SKM-1 (cell line): ENCODE results near the gene LEMD3.

Source experiments
- DNase-seq: peaks from one replicate; lab custom pipeline; 2025; ENCODE audit not compliant: unreplicated experiment; lab: John Stamatoyannopoulos, UW

LEMD3 gene

DNA sequence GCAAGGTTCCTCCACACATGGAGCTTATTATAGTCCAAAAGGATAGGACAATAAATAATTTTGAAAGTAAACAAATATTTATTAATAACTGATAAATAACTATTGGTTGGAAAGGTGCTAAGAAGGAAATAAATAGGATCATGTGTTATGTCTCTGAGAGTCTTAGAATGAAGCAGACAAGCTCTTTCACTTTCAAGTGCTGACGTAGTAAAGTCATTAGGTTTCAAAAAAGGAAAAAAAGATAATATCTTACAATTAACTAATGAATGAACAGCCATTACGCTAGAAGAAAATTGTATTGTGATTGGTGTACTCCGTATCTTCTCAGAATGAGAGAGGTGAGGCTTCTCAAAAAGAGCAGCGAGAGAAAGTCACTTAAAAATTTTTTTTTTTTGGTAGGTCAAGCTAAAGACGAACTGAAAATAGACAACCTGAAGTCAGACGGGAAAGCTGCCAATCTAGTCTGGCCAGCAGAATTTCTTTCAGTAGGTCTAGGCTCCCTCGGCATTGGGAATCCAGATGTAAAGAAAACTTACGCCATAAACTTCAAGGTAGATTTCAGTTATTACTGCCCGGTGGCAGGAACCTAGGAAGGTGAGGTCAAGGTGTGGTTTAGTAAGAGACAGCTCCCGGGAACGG is 583 bp upstream of the LEMD3 start:
- no peak for DNase-seq

DNA sequence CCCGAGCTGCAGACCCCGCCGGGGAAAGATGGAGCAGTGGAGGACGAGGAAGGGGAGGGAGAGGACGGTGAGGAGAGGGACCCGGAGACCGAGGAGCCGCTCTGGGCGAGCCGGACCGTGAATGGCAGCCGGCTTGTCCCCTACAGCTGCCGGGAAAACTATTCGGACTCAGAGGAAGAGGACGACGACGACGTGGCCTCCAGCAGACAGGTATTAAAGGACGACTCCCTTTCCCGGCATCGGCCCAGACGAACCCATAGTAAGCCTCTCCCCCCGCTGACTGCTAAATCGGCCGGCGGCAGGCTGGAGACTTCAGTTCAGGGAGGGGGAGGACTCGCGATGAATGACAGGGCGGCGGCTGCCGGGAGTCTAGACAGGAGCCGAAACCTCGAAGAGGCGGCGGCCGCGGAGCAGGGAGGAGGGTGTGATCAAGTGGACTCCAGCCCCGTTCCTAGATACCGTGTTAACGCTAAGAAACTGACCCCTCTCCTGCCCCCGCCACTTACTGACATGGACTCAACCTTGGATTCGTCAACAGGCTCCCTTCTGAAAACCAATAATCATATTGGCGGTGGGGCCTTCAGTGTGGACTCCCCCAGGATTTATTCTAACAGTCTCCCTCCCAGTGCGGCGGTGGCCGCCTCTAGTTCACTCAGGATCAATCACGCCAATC is 962 bp downstream of the LEMD3 start:
- DNase-seq: no peak

DNA sequence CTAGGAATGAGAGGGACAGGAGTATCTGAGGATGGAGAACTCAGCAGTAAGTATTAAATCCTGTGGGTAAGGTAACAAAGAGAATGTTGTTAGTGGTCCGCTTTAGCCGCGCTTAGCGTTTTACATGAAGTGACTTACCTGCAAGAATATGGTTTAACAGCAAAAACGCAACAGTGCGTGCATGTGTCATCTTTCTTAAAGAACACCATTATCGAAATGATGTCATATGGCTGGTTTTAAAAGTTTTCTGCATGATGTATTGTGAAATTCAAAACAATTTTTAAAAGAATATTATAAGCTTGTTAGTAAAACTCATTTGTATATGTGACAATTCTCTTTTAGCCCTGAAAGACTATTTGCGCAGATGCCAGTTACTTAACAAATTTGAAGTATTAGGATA is 1.7 kb downstream of the LEMD3 start:
- DNase-seq: no peak

DNA sequence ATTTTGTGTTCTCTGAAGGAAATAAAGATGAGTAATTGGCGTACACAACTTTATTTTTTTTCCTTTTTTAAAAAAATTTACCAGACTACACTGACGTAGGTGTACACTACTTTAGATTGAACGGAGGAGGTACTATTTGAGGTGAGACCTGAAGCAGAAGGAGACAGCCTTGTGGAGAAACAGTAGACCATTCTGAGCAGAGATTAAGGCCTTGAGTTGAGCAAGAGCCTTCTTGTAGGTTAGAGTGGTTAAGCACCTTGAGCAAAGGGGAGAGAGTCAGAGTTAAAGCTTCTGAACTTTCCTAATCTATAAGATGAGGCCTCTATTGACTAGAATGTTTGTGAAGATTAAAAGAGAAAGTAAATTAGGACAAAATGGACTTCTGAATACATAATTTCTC is 2.5 kb downstream of the LEMD3 start:
- no peak for DNase-seq

DNA sequence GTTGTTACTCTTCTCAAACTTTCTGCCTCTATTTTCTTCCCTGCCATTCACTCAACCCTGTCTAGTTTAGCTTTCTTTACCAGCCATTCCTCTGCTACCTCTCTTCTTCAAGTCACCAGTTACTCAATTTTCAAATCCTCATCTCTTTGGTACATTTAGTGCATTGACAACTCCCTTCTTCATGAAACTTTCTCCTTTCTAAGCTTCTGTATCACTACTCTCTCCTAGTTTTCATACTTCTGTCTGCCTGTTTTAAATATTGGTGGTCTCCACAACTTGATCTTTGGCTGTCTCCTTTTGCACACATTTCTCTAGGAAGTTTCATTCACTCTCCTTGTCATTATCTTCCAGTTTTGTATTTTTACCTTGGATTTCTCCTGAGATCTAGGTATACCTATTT is 6.0 kb downstream of the LEMD3 start:
- DNase-seq: no peak

DNA sequence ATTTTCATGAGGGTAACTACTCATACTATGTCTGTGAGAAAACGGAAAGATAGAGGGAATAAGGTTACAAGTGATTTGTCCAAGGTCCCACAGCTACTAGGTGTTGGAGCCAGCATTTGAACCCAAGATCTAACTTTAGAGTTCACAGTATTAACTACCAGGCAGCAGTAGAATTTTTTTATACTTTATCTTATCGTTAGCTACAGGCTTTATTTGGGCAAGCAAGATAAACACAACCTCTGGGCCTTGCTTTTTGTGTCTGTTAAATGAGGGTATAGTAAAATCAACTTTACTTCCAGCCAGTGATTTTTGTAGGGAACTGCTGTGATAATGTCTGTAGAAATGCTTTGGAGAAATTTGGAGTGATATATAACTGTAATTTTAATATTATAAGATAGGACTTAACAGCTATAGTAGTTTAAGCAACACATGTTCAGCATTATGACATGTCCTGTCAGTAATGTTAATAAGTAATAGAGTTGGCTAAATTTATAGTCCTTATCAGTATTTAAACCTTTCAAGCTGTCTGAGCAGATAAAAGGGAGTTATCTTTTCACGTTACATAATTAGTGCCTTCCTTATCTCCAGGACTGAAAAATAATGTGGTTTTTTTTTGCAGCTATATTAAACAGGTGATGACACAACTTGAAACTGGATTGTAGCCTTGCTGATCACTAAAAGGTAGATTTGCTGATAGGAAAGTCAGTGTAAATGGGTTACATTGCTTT is 12.8 kb downstream of the LEMD3 start:
- DNase-seq: no peak

DNA sequence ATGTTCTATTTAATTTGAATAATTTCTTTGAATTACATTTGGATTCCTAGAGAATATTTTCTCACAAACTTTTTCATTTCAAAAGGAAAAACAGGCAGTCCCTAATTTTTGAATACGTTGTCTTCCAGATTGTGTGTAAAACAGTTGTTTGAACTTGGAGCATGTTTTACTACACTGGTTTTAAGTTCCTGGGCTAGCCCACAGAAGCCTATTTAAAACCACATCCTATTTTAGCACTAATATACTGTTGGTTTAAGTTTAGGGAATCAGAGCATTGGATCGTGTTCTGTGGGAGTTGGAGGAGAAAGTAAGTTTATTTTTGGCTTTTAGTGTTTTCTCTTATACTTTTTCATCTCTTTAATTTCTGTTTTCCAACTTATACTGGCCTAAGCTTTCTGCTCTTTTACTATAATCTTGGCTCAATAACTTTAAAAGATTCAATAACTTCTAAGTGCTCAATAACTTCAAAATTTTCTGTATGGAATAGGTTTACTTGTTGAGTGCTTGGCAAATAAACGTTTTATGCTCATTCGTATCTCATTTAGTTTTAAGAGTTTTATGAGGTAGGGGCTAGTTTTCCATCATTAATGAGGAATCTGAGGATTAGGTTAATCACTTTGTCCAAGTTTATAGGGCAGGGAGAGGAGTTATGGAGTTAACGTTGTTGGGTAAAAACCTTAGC is 14.9 kb downstream of the LEMD3 start:
- no peak for DNase-seq

DNA sequence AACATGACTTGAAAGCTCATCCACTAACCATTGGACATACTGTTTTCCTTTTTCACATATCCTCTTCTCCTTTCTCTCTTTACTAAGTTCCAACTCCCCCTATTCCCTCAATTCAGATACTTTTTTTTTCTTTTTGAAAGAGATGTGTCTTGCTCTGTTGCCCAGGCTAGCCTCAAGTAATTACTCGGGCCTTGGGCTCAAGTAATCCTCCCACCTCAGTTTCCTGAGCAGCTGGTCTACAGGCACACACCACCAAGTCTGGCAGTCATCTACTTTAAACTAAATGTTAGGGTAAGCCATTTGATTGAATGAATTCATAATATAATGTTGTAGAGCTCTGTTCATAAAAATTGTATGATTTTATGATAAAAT is 15.5 kb downstream of the LEMD3 start:
- DNase-seq: no peak

DNA sequence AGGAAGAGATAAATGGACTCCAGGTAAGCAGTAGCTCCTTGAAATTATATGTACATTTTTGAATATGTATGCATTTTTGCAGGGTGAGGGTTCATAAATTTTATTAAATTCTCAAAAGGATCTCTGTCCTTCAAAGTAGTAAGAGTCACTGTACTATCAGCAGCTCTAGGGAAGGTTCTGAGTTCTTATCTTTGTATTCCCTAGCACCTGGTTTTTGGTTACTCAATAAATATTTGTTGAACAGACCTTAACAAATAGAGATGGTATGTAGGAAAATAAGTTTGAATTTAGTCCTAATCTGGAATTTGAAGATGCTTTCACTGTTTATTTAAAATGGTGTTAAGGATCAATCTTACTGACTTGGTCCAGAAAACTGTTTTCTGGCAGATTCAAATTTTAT is 18.3 kb downstream of the LEMD3 start:
- no peak for DNase-seq

DNA sequence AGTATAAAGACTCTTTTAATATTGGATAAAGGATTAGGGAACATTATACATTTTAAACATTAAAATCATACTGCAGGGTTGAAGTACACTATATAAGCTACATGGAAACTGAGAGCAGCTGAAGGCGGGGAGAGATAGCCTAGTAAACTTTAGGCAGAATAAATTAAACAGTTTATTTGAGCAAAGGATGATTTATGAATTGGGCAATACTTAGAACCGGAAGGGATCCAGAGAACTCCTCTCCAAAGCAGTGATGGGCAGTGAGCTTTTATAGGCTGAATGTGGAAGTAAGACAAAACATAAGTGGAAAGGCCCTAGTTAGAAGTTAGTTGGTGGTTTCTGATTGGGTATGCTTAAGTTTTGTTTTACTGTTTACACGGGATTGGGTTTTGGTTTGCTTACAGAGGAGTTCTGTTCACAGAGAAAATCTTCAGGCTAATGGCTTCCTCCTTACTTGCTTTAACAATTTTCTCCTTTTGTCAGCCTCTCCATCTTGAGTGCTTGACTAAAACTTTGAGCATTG is 18.9 kb downstream of the LEMD3 start:
- no peak for DNase-seq

DNA sequence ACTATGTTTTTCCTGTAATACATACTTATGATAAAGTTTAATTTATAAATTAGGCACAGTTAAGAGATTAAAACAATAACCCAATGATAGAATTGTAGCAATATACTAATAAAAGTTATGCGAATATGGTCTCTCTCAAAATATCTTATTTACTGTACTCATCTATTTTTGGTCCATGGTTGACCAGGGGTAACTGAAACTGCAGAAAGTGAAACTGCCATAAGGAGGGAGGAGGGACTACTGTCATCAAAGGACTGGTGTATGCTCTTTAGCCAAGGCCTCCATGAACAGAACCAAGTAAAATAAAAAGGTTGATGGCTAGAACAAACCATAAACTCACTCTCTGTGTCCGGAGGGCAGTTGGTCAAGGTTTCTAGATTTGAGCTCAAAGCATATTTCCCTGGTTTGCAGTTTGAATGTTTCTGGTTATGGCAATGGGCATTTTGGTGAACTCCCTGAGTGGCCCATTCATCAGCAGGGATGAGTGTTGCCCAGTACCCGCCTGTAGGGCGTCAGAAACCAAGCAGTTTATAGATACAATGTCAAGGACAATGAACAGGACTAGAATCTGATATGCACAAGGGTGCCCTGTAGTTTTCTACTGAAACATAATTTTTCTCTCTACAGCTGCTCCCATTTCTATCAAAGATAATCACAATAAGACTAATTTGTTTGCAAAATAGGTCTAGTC is 19.8 kb downstream of the LEMD3 start:
- no peak for DNase-seq

DNA sequence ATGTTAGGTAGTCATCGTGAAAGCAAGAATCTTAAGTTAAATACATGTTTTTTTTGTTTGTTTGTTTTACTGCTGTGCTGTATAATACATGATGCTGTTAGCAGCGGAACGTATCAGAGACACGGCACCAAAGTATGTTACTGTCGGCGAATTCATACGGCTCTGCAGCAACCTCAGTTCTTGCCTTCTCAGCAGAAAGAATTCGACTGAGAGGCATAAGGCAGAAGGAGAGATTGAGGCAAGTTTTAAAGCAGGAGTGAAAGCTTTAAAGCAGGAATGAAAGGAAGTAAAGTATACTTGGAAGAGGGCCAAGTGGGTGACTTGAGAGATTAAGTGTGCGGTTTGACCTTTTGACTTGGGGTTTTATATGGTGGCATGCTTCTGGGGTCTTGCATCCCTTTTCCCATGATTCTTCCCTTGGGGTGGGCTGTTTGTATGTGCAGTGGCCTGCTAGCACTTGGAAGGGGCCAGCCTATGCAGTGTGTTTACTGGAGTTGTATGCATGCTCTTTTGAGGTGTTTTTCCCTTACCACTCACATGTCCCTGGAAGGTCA is 23.7 kb downstream of the LEMD3 start:
- no peak for DNase-seq

DNA sequence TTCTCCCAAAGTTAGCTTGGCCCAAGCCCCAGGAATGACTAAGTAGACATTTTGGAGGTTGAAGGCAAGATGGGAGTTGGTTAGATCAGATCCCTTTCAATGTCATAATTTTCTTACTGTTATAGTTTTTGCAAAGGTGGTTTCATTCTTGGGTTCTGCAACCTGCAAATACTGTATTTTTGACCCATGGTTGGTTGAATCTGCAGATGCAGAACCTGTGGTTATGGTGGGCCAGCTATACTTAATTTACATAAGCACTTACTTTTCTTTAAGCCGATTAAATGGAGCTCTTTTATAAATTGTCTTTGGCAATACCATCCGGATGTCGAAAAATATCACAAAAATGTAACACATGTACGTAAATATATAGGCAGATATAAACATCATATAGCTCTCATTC is 25.6 kb downstream of the LEMD3 start:
- no peak for DNase-seq

DNA sequence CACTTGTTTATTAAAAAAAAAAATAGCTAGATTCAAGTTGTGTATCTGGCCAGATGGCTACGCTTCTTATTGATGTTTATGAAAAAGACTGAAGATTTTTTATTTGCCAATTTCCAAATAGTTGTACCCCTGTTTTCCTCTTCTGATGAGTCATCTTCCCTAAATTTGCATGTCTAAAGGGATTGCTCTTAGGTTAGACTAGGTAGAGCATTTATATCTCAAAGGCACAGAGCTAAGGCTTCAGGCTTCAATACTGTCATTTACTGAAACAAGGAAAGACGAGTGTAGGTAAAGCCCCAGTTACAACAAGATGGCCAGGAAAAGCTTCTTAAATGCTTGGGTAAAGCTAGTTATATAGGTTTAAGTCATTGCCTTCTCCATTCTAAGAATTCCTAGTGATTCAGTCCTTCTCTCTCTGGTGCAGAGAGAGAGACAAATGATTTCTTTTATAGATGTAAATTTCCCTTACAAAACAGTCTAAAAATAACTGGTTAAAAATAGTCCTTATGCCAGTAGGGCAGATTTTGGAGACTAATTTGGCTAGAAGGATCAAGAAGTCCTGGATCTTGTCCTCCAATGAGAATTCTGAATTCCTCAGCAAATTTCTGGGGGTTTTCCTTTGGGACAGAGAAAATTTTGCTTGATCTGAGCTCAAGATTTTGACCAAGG is 26.1 kb downstream of the LEMD3 start:
- no peak for DNase-seq

DNA sequence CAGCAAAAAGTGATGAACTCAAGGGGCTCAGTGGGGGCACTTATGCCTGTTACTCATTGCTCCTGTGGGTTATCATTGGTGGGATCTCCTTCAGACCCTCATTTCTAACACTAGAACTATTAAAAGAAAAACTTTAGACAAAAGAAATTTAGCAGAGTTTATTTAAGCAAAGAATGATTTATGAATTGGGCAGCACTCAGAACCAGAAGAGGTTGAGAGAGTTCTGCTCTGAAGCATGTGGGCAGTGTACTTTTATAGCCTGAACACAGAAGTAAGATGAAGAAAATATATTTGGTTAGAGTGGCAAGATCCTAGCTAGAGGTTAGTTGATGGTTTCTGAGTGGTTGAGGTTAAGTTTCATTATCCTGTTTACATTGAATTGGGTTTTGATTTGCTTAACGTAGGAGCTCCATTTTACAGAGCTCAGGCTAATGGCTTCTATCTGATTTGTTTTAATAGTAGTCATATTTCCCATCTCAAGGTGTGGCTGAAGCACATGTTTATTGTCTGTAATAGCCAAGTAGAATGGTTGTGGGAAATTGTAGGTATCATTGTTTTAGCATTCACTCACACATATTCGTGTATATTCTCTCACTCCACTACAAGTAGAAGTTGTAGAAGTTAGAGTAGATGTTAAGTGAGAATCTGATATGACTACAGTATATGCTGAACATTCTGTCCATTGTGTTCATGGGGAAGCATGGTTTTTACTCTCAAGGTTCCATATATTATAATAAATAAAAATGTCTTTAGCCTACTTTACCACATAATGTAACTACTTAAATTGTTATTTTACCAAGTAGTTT is 27.6 kb downstream of the LEMD3 start:
- no peak for DNase-seq

DNA sequence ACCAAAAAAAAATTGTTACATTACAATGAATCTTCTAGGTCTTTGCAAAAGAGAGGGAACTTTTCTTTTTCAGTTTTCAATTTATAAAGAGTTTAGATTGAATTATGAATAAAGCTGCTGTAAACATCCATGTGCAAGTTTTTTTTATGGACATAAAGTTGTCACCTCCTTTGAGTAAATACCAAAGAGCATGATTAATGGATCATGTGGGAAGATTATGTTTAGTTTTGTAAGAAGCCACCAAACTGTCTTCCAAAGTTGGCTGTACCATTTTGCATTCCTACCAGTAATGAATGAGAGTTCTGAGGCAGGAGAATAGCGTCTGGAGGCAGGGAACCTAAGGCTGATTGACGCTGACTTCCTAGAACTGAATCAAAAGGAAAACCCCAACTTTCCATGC is 30.2 kb downstream of the LEMD3 start:
- DNase-seq: no peak

DNA sequence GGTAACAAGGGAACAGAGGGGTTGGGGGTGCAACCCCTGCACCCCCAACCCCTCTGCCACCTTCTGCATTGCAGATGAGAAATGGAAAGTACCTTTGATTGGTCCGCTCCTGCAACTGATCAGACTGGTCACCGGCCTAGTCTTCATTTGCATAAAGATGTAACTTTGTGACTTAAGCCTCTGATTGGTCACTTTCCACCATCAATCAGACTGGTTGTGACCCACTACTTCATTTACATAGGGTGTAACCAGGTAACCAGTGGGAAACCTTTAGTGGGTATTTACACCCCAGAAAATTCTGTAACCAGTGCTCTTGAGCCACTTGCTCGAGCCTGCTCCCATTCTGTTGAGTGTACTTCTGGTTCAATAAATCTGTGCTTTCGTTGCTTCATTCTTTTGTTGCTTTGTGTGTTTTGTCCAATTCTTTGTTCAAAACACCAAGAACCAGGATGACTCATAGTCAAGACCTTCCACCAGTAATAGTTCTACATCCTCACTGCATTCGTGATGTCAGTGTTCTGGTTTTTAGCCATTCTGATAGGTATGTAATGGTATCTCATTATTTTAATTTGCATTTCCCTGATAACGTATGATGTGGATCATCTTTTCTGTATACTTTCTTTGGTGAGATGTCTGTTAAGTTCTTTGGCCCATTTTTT is 30.8 kb downstream of the LEMD3 start:
- no peak for DNase-seq

DNA sequence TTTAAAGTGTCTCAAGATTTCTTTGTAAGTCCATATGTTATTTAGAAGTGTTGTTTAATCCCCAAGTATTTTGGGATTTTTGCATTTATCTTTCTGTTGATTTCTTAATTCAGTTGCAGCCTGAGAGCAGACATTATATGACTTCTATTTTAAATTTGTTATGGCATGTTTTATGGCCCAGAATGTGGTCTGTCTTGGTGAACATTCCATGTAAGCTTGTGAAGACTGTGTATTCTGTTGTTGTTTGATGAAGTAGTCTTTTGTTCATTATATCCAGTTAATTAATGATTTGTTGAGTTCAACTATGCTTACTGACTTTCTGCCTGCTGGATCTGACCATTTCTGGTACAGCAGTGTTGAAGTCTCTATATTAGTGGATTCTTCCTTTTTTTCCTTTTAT is 34.0 kb downstream of the LEMD3 start:
- DNase-seq: no peak
